HUDEP-2 (cell line): ENCODE results near the gene IQGAP2.
"Not testable (repeated sequence)": the region's sequence is repeated elsewhere in the genome, so short reads cannot be mapped to it uniquely, and the experiment has no call there.

ENCODE experiments used
- DNase-seq, 76 experiments: peaks; one replicate each; lab custom pipeline; 2025; ENCODE audit not compliant: unreplicated experiment in 76 of 76; lab: John Stamatoyannopoulos, UW

Gene IQGAP2

GRCh38 chr5:76595755-76596481 is 192.8 kb downstream of the IQGAP2 start:
- DNase-seq: no peak

GRCh38 chr5:76598531-76598930 is 195.4 kb downstream of the IQGAP2 start:
- DNase-seq: no peak

DNA sequence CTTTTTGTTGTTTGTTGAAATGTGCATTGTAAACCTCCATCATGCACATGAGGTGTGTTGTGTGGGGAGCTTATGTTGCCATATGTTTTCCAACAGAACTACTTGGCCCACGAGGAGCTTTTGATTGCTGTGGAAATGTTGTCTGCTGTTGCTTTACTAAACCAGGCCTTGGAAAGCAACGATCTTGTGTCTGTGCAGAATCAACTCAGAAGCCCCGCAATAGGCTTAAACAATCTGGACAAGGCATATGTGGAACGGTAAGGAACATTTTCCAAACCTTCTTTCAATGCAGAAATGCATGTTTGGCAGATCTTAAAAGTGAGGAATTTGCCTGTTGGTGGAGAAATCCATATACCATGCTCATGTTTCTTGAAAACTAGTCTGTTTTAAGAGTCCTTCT is 197.6 kb downstream of the IQGAP2 start:
- DNase-seq: no peak

GRCh38 chr5:76601470-76601869 is 198.4 kb downstream of the IQGAP2 start:
- peak in 29 of 76 experiments; percentile 3 to 63 (median 43) for DNase-seq

DNA sequence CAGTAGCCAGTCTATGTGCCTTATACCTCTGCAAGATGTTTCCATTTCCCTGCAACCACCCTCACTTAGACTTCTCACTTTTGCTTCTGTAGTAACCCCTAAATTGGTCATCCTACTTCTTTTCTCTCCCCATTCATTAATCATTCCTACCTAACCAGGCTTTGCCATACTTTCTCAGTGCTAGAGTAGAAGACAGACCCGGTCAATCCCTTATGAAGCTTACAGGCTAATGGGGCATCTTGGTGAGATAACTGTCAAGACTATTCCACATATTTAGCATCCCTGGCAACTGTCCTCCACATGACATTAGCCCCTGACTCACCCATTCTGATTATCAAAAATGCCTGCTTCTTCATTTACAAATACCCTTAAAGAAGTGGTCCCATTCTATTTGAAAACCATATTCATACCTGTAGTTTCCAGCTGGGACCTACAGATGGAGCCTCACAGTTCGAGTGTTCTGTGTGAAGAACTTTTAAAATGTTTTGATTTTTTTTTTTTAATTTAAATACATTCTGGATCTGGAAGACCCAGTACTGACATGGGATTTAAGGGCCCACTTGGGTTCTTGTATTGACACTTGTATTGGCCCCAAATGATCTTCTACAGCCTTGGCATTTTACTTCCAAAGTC is 199.1 kb downstream of the IQGAP2 start:
- no peak for DNase-seq

DNA sequence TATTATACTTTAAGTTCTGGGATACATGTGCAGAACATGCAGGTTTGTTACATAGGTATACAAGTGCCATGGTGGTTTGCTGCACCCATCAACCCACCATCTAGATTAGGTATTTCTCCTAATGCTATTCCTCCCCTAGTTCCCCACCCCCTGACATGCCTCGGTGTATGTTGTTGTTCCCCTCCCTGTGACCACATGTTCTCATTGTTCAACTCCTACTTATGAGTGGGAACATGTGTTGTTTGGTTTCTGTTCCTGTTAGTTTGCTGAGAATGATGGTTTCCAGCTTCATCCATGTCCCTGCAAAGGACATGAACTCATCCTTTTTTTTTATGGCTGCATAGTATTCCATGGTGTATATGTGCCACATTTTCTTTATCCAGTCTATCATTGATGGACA is 200.9 kb downstream of the IQGAP2 start:
- DNase-seq: not testable (repeated sequence)

GRCh38 chr5:76604838-76605237 is 201.8 kb downstream of the IQGAP2 start:
- no peak for DNase-seq

DNA sequence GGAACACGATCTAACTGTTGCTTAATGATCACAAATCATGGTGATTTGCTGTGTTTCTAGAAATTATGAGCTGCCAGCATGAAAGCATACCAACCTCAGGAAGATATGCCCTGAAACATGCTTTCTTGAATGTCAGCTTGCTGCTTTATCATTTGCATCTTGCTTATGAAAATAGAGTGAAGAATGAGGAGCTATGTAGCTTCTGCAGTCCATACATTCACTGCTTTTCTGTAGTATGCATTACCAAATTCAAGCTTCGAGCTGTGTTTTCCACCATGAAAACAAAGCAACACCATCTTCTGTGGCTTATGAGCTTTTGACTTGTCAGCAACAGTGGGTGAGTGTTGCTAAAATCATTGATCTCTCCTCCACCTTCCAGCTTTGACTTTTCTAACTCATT is 203.6 kb downstream of the IQGAP2 start:
- no peak for DNase-seq

- no peak for DNase-seq
Measured at GRCh38 chr5:76607353-76607871, 204.3 kb downstream of the IQGAP2 start.

DNA sequence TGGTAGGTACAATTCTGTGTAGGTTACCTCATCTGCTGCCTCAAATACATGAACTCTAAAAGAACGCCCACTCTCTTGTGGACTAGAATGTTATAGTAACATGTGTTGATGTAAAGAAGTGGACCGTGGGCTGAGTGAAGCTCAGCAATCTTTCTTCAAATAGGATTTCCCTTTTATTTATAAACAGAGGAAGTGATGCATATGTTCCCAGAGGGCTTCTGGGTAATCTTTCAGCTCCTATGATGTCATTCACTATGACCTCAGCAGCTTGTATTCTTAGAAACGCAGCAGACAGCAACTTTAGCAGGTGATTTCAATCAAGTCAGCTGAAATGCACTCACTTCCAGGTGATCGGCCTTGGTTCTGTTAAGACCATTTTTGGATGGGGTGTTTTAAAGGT is 205.7 kb downstream of the IQGAP2 start:
- DNase-seq: no peak

DNA sequence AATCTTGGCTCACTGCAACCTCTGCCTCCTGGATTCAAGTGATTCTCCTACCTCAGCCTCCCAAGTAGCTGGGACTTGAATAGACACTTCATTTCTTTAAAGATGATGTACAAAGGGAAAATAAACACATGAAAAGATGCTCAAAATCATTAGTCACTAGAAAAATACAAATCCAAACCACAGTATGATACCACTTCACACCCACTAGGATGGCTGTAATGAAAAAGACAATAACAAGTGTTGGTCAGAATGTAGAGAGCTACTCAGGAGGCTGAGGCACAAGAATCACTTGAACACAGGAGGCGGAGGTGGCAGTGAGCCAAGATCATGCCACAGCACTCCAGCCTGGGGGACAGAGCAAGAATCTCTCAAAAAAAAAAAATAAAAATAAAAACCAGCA is 207.1 kb downstream of the IQGAP2 start:
- no peak for DNase-seq

- DNase-seq: no peak
Measured at GRCh38 chr5:76612942-76613341, 209.9 kb downstream of the IQGAP2 start.

- DNase-seq: no peak
Measured at GRCh38 chr5:76615759-76616158, 212.7 kb downstream of the IQGAP2 start.

DNA sequence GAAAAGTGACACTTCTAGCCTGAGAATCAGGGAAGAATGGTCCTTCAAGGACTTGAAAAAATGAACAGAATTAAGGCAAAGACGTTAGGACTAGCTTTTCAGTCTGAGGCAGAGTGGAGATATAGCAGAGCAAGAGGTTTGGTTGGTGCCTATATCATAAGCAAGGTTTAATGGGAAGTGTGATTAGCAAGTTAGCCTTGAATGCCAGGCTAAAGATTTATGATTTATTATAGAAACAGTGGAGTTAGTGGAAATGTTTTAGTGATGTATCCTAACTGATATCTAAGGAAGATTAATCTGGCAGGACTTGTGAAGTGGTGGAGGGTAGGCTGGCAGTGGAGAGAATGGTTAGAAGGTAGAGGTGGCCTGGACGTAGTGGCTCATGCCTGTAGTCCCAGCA is 213.1 kb downstream of the IQGAP2 start:
- no peak for DNase-seq

GRCh38 chr5:76617229-76617628 is 214.1 kb downstream of the IQGAP2 start:
- no peak for DNase-seq

DNA sequence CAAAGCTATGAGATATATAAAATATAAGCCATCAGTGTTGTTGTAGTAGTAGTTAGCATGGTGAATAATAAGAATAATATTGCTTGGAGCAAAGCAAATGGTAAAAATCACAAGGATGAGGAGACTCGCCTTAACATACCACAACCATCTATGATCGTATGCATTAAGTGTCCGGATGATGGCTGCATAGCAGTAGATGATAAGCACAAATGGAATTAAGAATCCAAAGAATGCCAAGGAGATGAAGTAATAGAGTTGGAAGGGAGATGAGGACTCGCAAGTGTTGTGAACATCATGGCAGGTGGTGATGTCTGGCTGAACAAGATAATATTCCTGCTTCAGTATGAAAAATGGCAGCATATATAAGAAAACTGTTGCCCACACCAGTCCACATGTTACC is 214.6 kb downstream of the IQGAP2 start:
- no peak for DNase-seq

GRCh38 chr5:76620166-76620565 is 217.1 kb downstream of the IQGAP2 start:
- no peak for DNase-seq

GRCh38 chr5:76622076-76622475 is 219.0 kb downstream of the IQGAP2 start:
- DNase-seq: no peak

GRCh38 chr5:76622973-76623596 is 220.0 kb downstream of the IQGAP2 start, which contains the start of gene F2RL2:
TSS of gene F2RL2 (minus strand) at chr5:76623403. CDS start at chr5:76623230, 173 bp downstream.
- no peak for DNase-seq

DNA sequence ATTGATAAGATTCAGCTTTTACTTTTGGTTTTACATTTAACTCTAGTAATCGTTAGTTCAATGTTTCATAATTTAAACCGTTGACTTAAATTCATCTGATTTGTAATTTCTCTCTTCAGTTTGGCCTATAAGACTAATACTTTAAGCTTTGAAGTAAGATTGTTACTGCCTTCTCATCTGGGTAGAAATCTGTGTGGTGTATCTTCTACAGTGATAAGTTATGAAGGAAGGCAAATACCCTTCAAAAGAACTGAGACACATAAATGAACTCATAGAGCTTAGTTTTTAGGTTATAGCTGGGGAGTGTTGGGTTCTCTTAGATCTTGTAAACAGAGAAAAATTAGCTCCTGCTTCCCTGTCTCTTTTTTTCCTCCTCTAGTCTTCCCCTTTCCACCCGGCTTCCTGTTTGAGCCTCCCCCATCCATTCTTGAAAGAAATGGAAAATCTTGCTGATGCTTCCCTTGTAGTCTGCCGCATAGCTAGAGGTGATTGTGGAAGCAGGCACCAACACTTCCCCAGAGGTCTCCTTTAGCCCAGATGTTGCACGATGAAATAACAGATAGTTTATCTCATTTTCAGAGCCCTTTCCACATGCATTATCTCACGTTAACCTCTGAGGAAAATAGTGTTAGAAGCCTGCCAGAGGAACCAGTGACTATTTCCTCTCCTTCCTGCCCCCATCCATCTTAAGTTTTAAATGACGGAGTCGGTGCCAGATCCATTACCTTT is 222.2 kb downstream of the IQGAP2 start:
- no peak for DNase-seq

DNA sequence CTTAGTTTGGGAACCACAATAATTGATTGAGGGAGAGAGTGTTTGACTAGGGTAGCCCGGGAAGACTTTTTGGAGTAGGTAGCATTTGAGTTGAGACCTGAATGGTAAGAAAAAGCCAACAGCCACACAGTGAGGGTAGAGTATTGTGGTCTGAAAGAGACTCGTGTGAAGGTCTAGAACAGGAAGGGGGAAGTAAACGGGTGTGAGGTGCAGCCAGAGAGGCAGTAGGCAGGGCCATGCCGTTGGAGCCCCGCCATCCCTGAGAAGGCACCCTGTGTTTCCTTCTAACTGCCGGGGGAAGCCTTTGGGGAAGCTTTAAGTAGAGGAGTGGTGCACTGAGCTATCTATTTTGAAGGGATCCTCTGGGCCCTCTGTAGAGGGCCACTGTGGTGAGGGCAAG is 223.7 kb downstream of the IQGAP2 start:
- no peak for DNase-seq
